Measurements from ENCODE around the gene DTNA.

DTNA gene

GRCh38 chr18:34847408-34847807 is 137.3 kb downstream of the DTNA start:
- TF ChIP-seq, protein P1, sequence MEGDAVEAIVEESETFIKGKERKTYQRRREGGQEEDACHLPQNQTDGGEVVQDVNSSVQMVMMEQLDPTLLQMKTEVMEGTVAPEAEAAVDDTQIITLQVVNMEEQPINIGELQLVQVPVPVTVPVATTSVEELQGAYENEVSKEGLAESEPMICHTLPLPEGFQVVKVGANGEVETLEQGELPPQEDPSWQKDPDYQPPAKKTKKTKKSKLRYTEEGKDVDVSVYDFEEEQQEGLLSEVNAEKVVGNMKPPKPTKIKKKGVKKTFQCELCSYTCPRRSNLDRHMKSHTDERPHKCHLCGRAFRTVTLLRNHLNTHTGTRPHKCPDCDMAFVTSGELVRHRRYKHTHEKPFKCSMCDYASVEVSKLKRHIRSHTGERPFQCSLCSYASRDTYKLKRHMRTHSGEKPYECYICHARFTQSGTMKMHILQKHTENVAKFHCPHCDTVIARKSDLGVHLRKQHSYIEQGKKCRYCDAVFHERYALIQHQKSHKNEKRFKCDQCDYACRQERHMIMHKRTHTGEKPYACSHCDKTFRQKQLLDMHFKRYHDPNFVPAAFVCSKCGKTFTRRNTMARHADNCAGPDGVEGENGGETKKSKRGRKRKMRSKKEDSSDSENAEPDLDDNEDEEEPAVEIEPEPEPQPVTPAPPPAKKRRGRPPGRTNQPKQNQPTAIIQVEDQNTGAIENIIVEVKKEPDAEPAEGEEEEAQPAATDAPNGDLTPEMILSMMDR (conservative IDR thresholded peaks at IDR 0.05; ENCODE audit: low read depth, low read length): no peak

DNA sequence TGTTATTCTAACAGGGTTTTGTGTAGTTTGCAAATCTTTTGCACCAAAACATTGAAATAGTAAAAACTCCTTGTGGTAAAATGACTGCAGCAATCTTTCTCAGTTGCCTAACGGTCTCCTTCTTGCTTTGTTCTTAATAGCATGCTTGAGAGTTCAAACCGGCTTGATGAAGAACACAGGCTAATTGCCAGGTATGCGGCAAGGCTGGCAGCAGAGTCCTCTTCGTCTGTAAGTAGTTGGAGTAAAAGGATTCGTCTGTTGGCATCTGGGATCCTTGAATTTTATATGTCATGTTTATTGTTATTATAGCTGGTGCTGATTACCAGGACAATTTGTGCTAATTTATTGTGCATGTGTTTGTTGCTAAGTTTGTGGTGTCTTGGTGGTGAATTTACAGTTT is 138.1 kb downstream of the DTNA start:
- DNase-seq (ENCODE audit: low read depth): no peak
- TF ChIP-seq, protein P1 (conservative IDR thresholded peaks at IDR 0.05; ENCODE audit: low read depth, low read length): no peak
- no peak overlapping the region for H3K4me3 ChIP-seq (ENCODE audit: low read length)

More at GRCh38 chr18:34847408-34847807, 137.3 kb downstream of the DTNA start:
- DNase-seq (ENCODE audit: low read depth): no peak
- no peak overlapping the region for H3K4me3 ChIP-seq (ENCODE audit: low read length)

DNA sequence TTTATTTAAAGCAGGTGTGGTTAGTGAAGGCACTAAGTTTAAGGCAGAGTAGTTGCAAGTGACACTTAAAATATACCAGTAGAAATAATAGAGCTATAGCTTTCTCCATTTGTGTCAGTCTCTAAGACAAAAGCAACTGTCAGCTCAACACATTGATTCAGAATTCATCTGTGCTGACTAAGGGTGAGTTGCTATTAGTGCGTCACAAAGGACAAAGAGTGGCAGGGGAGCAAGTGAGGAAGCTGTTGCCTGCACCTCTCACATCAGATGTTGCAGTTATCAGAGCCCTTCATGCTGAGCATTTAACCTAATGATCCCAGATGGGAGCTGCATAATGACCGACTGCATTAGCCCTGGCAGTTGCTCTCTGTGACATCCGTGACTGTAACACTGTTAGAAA is 138.6 kb downstream of the DTNA start:
- DNase-seq (ENCODE audit: low read depth): no peak
- no peak overlapping the region for H3K4me3 ChIP-seq (ENCODE audit: low read length)
- TF ChIP-seq, protein P1 (conservative IDR thresholded peaks at IDR 0.05; ENCODE audit: low read depth, low read length): no peak

GRCh38 chr18:34857320-34857719 is 147.2 kb downstream of the DTNA start:
- no peak overlapping the region for H3K4me3 ChIP-seq (ENCODE audit: low read length)
- TF ChIP-seq, protein P1 (conservative IDR thresholded peaks at IDR 0.05; ENCODE audit: low read depth, low read length): no peak
- no peak for DNase-seq (ENCODE audit: low read depth)

GRCh38 chr18:34858188-34858587 is 148.1 kb downstream of the DTNA start:
- H3K4me3 ChIP-seq (ENCODE audit: low read length): no peak overlapping the region
- no peak for DNase-seq (ENCODE audit: low read depth)
- TF ChIP-seq, protein P1 (conservative IDR thresholded peaks at IDR 0.05; ENCODE audit: low read depth, low read length): no peak

GRCh38 chr18:34859496-34859895 is 149.4 kb downstream of the DTNA start:
- TF ChIP-seq, protein P1 (conservative IDR thresholded peaks at IDR 0.05; ENCODE audit: low read depth, low read length): no peak
- H3K4me3 ChIP-seq (ENCODE audit: low read length): no peak overlapping the region
- no peak for DNase-seq (ENCODE audit: low read depth)

DNA sequence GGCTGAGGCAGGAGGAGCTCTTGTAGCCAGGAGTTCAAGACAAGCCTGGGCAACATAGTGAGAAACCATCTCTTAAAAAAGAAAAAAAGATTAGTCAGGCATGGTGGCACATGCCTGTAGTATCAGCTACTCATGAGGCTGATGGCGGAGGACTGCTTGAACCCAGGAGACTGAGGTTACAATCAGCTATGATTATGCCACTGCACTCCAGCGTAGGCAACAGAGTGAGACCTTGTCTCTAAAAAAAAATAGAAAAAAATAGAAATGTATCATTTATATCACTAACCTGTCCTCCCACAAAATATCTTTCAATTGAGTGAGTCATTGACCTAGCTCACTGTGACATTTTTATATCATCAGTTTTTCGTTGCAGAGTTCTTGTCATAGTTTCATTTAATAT is 152.5 kb downstream of the DTNA start:
- TF ChIP-seq, protein P1 (conservative IDR thresholded peaks at IDR 0.05; ENCODE audit: low read depth, low read length): no peak
- DNase-seq (ENCODE audit: low read depth): no peak
- H3K4me3 ChIP-seq (ENCODE audit: low read length): no peak overlapping the region

Data from retinal pigment epithelial cell (primary cell).